Chondrocyte (in vitro differentiated cells): ENCODE measurements around the gene IMMP2L. TPM values are rescaled to one million over a fixed set of nuclear protein-coding genes. Genes with fewer than 3 reads are reported as not detected.

Experiments used
- DNase-seq: peaks from one replicate; pipeline ENCODE4 v3.0.0; 2021; ENCODE audit warnings: mixed read lengths, low spot score
- H3K27ac Mint-ChIP-seq: one replicate; pipeline ENCODE4 v1.8.0; 2021; ENCODE audit warnings: mild to moderate bottlenecking, moderate library complexity, mixed read lengths; ENCODE audit not compliant: unreplicated experiment
- H3K27me3 Mint-ChIP-seq: 2 replicates; pipeline ENCODE4 v1.8.0; 2021; ENCODE audit warnings: low read depth, mixed read lengths
- H3K36me3 Mint-ChIP-seq: 2 replicates; pipeline ENCODE4 v1.8.0; 2021; ENCODE audit warnings: low read depth, mixed read lengths
- H3K4me1 Mint-ChIP-seq: 2 replicates; pipeline ENCODE4 v1.8.0; 2021; ENCODE audit warnings: low read depth, mild to moderate bottlenecking, mixed read lengths
- H3K4me3 Mint-ChIP-seq: one replicate; pipeline ENCODE4 v1.8.0; 2021; ENCODE audit warnings: mild to moderate bottlenecking, moderate library complexity, mixed read lengths; ENCODE audit not compliant: unreplicated experiment
- H3K9me3 Mint-ChIP-seq: 2 replicates; pipeline ENCODE4 v1.8.0; 2021; ENCODE audit warnings: low read depth, mixed read lengths
- total RNA-seq: library from RNA; stranded (reverse); gene quantifications from 3 replicates; pipeline ENCODE4 v1.2.1, GENCODE V29; 2021
- TF ChIP-seq, protein P1 (sequence below): fragments of 200-600 bp; sonication (generic); IDR thresholded peaks from 2 replicates; pipeline ENCODE4 v1.5.0; 2021; ENCODE audit warnings: antibody characterized with exemption, mild to moderate bottlenecking, moderate library complexity

The IMMP2L gene
- total RNA-seq, 1 donor from 2014 or later: 6.1 TPM

DNA sequence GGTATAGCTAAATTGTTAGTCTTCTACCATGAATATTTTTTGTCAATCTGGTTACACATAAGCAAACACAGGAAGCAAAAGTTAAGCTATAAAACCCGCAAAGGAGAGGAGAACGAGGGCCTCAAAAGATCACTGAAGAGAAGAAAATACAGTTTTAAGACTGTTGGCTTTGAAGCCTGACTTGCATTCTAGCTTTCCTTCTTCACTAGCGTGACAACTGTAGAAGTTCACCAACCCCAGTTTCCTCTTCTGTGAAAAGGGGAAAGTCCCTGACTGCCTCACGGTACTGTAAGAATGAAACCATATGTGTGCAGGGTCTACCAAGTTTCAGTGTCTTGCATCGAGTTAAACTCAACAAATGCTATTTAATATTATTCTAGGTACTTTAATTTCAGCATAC lies 478.9 kb downstream of the IMMP2L start:
- H3K4me1 Mint-ChIP-seq: peaks cover 30% of the 10 kb centered on the region
- peak overlapping the region; percentile 72 for H3K27ac Mint-ChIP-seq
- no peaks in the 10 kb centered on the region for H3K36me3 Mint-ChIP-seq
- DNase-seq: no peak
- TF ChIP-seq, protein P1, sequence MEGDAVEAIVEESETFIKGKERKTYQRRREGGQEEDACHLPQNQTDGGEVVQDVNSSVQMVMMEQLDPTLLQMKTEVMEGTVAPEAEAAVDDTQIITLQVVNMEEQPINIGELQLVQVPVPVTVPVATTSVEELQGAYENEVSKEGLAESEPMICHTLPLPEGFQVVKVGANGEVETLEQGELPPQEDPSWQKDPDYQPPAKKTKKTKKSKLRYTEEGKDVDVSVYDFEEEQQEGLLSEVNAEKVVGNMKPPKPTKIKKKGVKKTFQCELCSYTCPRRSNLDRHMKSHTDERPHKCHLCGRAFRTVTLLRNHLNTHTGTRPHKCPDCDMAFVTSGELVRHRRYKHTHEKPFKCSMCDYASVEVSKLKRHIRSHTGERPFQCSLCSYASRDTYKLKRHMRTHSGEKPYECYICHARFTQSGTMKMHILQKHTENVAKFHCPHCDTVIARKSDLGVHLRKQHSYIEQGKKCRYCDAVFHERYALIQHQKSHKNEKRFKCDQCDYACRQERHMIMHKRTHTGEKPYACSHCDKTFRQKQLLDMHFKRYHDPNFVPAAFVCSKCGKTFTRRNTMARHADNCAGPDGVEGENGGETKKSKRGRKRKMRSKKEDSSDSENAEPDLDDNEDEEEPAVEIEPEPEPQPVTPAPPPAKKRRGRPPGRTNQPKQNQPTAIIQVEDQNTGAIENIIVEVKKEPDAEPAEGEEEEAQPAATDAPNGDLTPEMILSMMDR: no peak
- no peak overlapping the region for H3K4me3 Mint-ChIP-seq
- no peaks in the 10 kb centered on the region for H3K9me3 Mint-ChIP-seq
- no peaks in the 10 kb centered on the region for H3K27me3 Mint-ChIP-seq

DNA sequence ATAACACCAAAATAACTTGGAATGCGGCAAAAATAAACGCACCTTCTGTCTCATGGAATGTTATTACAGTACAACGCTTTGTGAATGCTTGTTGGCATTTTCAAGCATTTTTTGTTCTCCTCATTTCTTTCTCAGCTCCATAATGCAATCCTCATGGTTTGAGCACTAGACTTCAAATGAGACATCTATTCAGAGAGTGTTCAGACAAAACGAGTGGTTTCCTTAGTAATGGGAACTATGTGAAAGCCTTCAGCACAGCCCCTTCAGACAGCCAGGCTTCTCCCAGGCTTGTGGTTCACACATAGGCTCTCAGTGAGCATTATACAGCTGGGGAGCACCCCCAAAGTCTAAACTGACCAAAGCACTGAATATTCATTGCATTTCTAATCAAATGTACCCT lies 479.9 kb downstream of the IMMP2L start:
- Mint-ChIP-seq H3K36me3 (no peaks in the 10 kb centered on the region), H3K27me3 (no peaks in the 10 kb centered on the region), H3K4me1 (peaks cover 30% of the 10 kb centered on the region), H3K9me3 (no peaks in the 10 kb centered on the region), H3K27ac (peak overlapping the region; percentile 77), H3K4me3 (no peak overlapping the region)
- no peak for DNase-seq
- TF ChIP-seq, protein P1: no peak

DNA sequence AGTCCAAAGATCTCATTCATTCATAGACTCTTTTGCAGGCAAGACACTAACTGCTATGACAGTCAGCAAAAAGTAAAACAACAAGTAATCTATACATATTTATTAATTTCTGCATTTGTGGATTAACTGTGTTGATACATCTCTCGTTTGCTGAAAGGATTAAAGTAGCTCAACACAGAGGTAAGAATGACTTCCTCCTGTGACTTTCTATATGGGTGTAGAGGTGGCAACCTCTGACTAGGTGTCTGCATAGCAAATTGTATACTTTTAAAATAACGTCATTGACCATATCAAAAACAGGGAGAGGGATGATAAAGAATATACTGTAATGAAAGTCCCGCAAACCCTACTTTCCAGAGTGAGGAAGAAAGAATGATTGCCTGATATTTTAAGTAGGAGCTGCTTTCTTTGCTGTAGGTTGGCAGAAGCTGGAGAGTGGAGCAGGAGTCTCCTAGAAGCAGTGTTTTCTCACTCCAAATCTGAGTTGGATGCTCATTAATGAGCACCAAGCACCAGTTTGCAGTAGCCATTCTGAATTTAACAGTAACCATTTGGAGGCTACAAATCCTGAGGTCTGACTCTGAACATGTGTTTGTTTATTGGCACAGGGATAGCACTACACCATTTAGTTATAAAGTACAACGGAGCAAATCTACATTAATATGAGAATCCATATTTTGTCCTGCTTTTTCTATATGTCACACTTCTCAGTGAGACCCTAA lies 480.6 kb downstream of the IMMP2L start:
- Mint-ChIP-seq H3K9me3 (no peaks in the 10 kb centered on the region), H3K4me3 (no peak overlapping the region), H3K36me3 (no peaks in the 10 kb centered on the region), H3K27me3 (no peaks in the 10 kb centered on the region), H3K4me1 (peaks cover 29% of the 10 kb centered on the region), H3K27ac (no peak overlapping the region)
- TF ChIP-seq, protein P1: no peak
- DNase-seq: no peak

DNA sequence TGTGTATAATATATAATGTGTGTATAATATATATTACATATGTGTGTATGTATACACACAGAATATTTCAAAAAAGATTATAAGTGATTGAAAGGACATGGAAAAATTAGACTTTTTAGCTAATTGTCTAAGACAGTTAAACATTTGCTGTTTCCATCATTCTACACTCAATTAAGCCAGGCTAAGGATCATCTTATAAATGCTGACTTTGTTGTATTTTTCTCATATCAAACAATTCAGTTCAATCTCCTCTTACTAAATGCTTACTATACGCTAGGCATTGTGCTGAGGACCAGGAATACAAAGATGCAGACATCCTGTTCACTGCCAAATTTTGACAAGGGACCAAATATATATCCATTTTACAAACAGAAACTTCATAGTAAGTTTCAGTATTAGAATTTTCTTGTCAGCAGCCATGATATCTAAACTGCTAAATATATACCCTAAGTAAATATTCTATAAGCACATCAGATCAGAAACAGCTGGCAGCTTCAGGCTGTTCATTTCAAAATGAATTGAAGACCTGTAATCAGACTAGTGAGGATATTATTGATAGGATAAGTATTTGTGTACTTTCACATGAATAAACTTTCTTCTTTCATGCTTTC lies 481.7 kb downstream of the IMMP2L start:
- no peaks in the 10 kb centered on the region for H3K9me3 Mint-ChIP-seq
- H3K36me3 Mint-ChIP-seq: no peaks in the 10 kb centered on the region
- DNase-seq: no peak
- no peak overlapping the region for H3K27ac Mint-ChIP-seq
- H3K4me3 Mint-ChIP-seq: no peak overlapping the region
- peaks cover 28% of the 10 kb centered on the region for H3K4me1 Mint-ChIP-seq
- H3K27me3 Mint-ChIP-seq: no peaks in the 10 kb centered on the region
- TF ChIP-seq, protein P1: no peak

DNA sequence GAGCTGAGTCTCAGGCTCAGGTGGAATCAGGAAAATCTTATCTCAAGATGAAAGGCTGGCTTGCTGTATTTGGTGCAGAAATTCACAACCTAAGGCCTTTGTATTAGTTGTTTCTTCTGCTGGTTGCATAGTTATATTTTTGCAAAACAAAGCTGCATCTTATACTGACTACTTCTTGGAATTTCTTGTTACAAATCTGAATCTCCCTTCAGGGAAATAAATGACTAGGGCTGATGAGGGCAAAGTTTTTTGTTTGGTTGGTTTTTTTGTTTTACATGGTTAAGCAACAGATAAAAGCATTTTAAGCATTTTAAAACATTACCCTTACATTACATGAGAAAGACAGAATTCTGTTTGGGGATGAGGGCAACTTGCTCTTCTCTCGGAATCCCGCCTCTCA lies 485.3 kb downstream of the IMMP2L start:
- H3K27ac Mint-ChIP-seq: no peak overlapping the region
- DNase-seq: no peak
- H3K9me3 Mint-ChIP-seq: no peaks in the 10 kb centered on the region
- H3K4me3 Mint-ChIP-seq: no peak overlapping the region
- no peaks in the 10 kb centered on the region for H3K36me3 Mint-ChIP-seq
- no peaks in the 10 kb centered on the region for H3K27me3 Mint-ChIP-seq
- H3K4me1 Mint-ChIP-seq: peaks cover 29% of the 10 kb centered on the region
- TF ChIP-seq, protein P1: no peak
